ENCODE data around the gene SPTBN1. TPM values are rescaled to one million over a fixed set of nuclear protein-coding genes. Genes with fewer than 3 reads are reported as not detected.

The SPTBN1 gene
- total and polyA plus RNA-seq, 2 of the 13 experiments (the other 11 are each of a cell fraction or from before 2014, with no cell fraction given) = 123 to 299 TPM

- H2AFZ ChIP-seq (ENCODE audit: low read length) = no peak overlapping the region
- in situ Hi-C loops (cut with HindIII; ENCODE audit: extremely low pct_ligation_motif_present, low pct_unique_long_range_greater_than_20kb) = loop anchor here (5.0 kb wide), 1 partner anchor 178 kb away; no protein-coding TSS in a partner anchor
- H3K4me3 ChIP-seq (replicated peaks in 1 of 3; ENCODE audit: insufficient read depth in 1 of 3, low read depth in 2 of 3, low read length in 3 of 3) = no peak overlapping the region
- peaks cover 10 to 32% of the 10 kb centered on the region in 2 experiments for H3K36me3 ChIP-seq (replicated peaks in 1 of 2; ENCODE audit: control insufficient read depth in 1 of 2, insufficient read depth in 2 of 2, low read length in 2 of 2)
- no peak overlapping the region for H3K9ac ChIP-seq (ENCODE audit: insufficient read depth, low read depth, low read length)
- POLR2A ChIA-PET = interaction anchor here (1.2 to 2.5 kb wide), 4 partner anchors 8 to 68 kb away, joined by 4 to 19 read pairs (median 6); no protein-coding TSS in a partner anchor
- BruUV-seq (replicated peaks) = no TSS peak
- H3K79me2 ChIP-seq (ENCODE audit: insufficient read depth, low read length) = peaks cover 53% of the 10 kb centered on the region
- CTCF ChIA-PET (ENCODE audit: low intra/inter-chr PET ratio, low total read pairs) = no interaction called here
- H4K20me1 ChIP-seq (ENCODE audit: insufficient read depth, low read length) = peaks cover 15% of the 10 kb centered on the region
- no peak for DNase-seq (ENCODE audit: low spot score)
- peaks cover 24% of the 10 kb centered on the region for H3K4me1 ChIP-seq (ENCODE audit: insufficient read depth, low read length)
- H3K9me3 ChIP-seq (ENCODE audit: low read length) = no peaks in the 10 kb centered on the region
- TF ChIP-seq ZNF780A (CRISPR knock-in tag; IDR thresholded peaks at IDR 0.05) (no peak), ZBTB33 (CRISPR knock-in tag; IDR thresholded peaks at IDR 0.05) (peak; percentile 48; the same call in 1 of the 2 replicates)
- FAIRE-seq = no peak
- no peak overlapping the region for H3K27ac ChIP-seq (ENCODE audit: extremely low read length, insufficient read depth, low read length)
- H3K27me3 ChIP-seq (ENCODE audit: control insufficient read depth in 1 of 2, insufficient read depth in 2 of 2, low read length in 2 of 2) = no peaks in the 10 kb centered on the region
- intact Hi-C loops (cut with micrococcal nuclease; ENCODE audit: unreplicated experiment) = loop anchor here (5.0 kb wide), 1 partner anchor 118 kb away; no protein-coding TSS in a partner anchor
- no peak for ATAC-seq
- WGBS (ENCODE audit: low lambda C conversion rate) = 96% methylated on average over 13 of the region's 13 CpGs
- H3K4me2 ChIP-seq (ENCODE audit: low read depth, low read length) = no peak overlapping the region
These were observed 68.3 kb downstream of the SPTBN1 start for GRCh38 chr2:54524226-54524991.

GRCh38 chr2:54525321-54525720 is 69.2 kb downstream of the SPTBN1 start:
- ChIA-PET POLR2A (no interaction called here), CTCF (ENCODE audit: low intra/inter-chr PET ratio, low total read pairs) (no interaction called here)
- peaks cover 10 to 38% of the 10 kb centered on the region in 2 experiments for H3K36me3 ChIP-seq (replicated peaks in 1 of 2; ENCODE audit: control insufficient read depth in 1 of 2, insufficient read depth in 2 of 2, low read length in 2 of 2)
- no TSS peak for BruUV-seq (replicated peaks)
- peaks cover 10% of the 10 kb centered on the region for H4K20me1 ChIP-seq (ENCODE audit: insufficient read depth, low read length)
- H3K9me3 ChIP-seq (ENCODE audit: low read length) = no peaks in the 10 kb centered on the region
- H2AFZ ChIP-seq (ENCODE audit: low read length) = no peak overlapping the region
- no peak overlapping the region for H3K4me3 ChIP-seq (replicated peaks in 1 of 3; ENCODE audit: insufficient read depth in 1 of 3, low read depth in 2 of 3, low read length in 3 of 3)
- in situ Hi-C loops (cut with HindIII; ENCODE audit: extremely low pct_ligation_motif_present, low pct_unique_long_range_greater_than_20kb) = no loop called here
- intact Hi-C loops (cut with micrococcal nuclease; ENCODE audit: unreplicated experiment) = no loop called here
- peaks cover 48% of the 10 kb centered on the region for H3K79me2 ChIP-seq (ENCODE audit: insufficient read depth, low read length)
- H3K4me1 ChIP-seq (ENCODE audit: insufficient read depth, low read length) = peaks cover 31% of the 10 kb centered on the region
- no peaks in the 10 kb centered on the region for H3K27me3 ChIP-seq (ENCODE audit: control insufficient read depth in 1 of 2, insufficient read depth in 2 of 2, low read length in 2 of 2)
- DNase-seq (ENCODE audit: low spot score) (no peak), ATAC-seq (no peak), FAIRE-seq (no peak)
- H3K27ac ChIP-seq (ENCODE audit: extremely low read length, insufficient read depth, low read length) = no peak overlapping the region
- no peak overlapping the region for H3K9ac ChIP-seq (ENCODE audit: insufficient read depth, low read depth, low read length)
- 97% methylated on average over 9 of the region's 9 CpGs for WGBS (ENCODE audit: low lambda C conversion rate)
- H3K4me2 ChIP-seq (ENCODE audit: low read depth, low read length) = no peak overlapping the region
- TF ChIP-seq, protein P1, sequence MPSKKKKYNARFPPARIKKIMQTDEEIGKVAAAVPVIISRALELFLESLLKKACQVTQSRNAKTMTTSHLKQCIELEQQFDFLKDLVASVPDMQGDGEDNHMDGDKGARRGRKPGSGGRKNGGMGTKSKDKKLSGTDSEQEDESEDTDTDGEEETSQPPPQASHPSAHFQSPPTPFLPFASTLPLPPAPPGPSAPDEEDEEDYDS (CRISPR knock-in tag; IDR thresholded peaks at IDR 0.05) = no peak
- no peak for TF ChIP-seq EZH2 (conservative IDR thresholded peaks at IDR 0.05; ENCODE audit: low read depth, low read length)
- TF ChIP-seq, protein P2, sequence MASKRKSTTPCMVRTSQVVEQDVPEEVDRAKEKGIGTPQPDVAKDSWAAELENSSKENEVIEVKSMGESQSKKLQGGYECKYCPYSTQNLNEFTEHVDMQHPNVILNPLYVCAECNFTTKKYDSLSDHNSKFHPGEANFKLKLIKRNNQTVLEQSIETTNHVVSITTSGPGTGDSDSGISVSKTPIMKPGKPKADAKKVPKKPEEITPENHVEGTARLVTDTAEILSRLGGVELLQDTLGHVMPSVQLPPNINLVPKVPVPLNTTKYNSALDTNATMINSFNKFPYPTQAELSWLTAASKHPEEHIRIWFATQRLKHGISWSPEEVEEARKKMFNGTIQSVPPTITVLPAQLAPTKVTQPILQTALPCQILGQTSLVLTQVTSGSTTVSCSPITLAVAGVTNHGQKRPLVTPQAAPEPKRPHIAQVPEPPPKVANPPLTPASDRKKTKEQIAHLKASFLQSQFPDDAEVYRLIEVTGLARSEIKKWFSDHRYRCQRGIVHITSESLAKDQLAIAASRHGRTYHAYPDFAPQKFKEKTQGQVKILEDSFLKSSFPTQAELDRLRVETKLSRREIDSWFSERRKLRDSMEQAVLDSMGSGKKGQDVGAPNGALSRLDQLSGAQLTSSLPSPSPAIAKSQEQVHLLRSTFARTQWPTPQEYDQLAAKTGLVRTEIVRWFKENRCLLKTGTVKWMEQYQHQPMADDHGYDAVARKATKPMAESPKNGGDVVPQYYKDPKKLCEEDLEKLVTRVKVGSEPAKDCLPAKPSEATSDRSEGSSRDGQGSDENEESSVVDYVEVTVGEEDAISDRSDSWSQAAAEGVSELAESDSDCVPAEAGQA (IDR thresholded peaks at IDR 0.05; ENCODE audit: low read depth) = no peak
- TF ChIP-seq, protein P2 (CRISPR knock-in tag; IDR thresholded peaks at IDR 0.05; ENCODE audit: borderline replicate concordance) = no peak
- TF ChIP-seq ATRX (CRISPR knock-in tag; IDR thresholded peaks at IDR 0.05; ENCODE audit: borderline replicate concordance) = no peak
